Mesenchymal stem cell (in vitro differentiated cells and primary cell): Measurements from ENCODE around the gene RRP1B.

Experiments used
- DNase-seq: peaks from one replicate; pipeline ENCODE4 v3.0.0-alpha.2; 2013
- H2AFZ ChIP-seq: one replicate; pipeline ENCODE4 v1.6.1; 2013; ENCODE audit warnings: low read depth, mild to moderate bottlenecking, control low read depth, inconsistent platforms, low read length, moderate library complexity
- H2AK5ac ChIP-seq: 2 replicates; pipeline ENCODE4 v1.6.1; 2013; ENCODE audit warnings: low read length, moderate library complexity, mild to moderate bottlenecking, inconsistent platforms; ENCODE audit not compliant: severe bottlenecking
- H2BK120ac ChIP-seq: one replicate; pipeline ENCODE4 v1.6.1; 2013; ENCODE audit warnings: low read depth, mild to moderate bottlenecking, inconsistent platforms, low read length, moderate library complexity
- H2BK12ac ChIP-seq, 2 experiments: one replicate each; pipeline ENCODE4 v1.6.1; 2013; ENCODE audit warnings: inconsistent platforms in 2 of 2, low read length in 2 of 2, mild to moderate bottlenecking in 2 of 2, moderate library complexity in 2 of 2, control low read depth in 1 of 2
- H2BK15ac ChIP-seq: one replicate; pipeline ENCODE4 v1.6.1; 2013; ENCODE audit warnings: mild to moderate bottlenecking, low read depth, inconsistent platforms; ENCODE audit not compliant: poor library complexity, severe bottlenecking
- H2BK5ac ChIP-seq: 2 replicates; pipeline ENCODE4 v1.6.1; 2013; ENCODE audit warnings: low read depth, mild to moderate bottlenecking, low read length, control low read depth, inconsistent platforms; ENCODE audit not compliant: poor library complexity, severe bottlenecking
- H3K14ac ChIP-seq, 2 experiments: one replicate each; pipeline ENCODE4 v1.6.1; 2013; ENCODE audit warnings: inconsistent platforms in 2 of 2, low read length in 2 of 2, control low read depth in 1 of 2, mild to moderate bottlenecking in 1 of 2, moderate library complexity in 1 of 2
- H3K18ac ChIP-seq, 2 experiments: one replicate each; pipeline ENCODE4 v1.6.1; 2013; ENCODE audit warnings: inconsistent platforms in 2 of 2, low read length in 2 of 2, control low read depth in 1 of 2, low read depth in 1 of 2, mild to moderate bottlenecking in 1 of 2
- H3K23ac ChIP-seq, 2 experiments: one replicate each; pipeline ENCODE4 v1.6.1; 2013; ENCODE audit warnings: inconsistent platforms in 2 of 2, low read length in 2 of 2, mild to moderate bottlenecking in 2 of 2, moderate library complexity in 2 of 2, control low read depth in 1 of 2
- H3K27ac ChIP-seq: 2 replicates; pipeline ENCODE4 v1.5.1; 2013; ENCODE audit warnings: mild to moderate bottlenecking, moderate library complexity, low read length, control low read depth, inconsistent platforms; ENCODE audit not compliant: poor library complexity, severe bottlenecking
- H3K27me3 ChIP-seq, 2 experiments: 2 replicates each; pipeline versions ENCODE4 v1.6.1 to v1.7.0; 2013; ENCODE audit warnings: low read length in 2 of 2, mild to moderate bottlenecking in 2 of 2, moderate library complexity in 2 of 2, control low read depth in 1 of 2, inconsistent platforms in 1 of 2; ENCODE audit not compliant: control insufficient read depth in 1 of 2, insufficient read depth in 1 of 2
- H3K36me3 ChIP-seq, 2 experiments: 2 replicates each; pipeline versions ENCODE4 v1.6.1 to v1.7.0; 2013; ENCODE audit warnings: low read length in 2 of 2, control low read depth in 1 of 2, inconsistent platforms in 1 of 2, low read depth in 1 of 2, mild to moderate bottlenecking in 1 of 2; ENCODE audit not compliant: insufficient read depth in 2 of 2, control insufficient read depth in 1 of 2
- H3K4ac ChIP-seq, 2 experiments: one replicate each; pipeline ENCODE4 v1.6.1; 2013; ENCODE audit warnings: inconsistent platforms in 2 of 2, low read length in 2 of 2, mild to moderate bottlenecking in 2 of 2, moderate library complexity in 2 of 2, control low read depth in 1 of 2, low read depth in 1 of 2
- H3K4me1 ChIP-seq: 2 replicates; pipeline ENCODE4 v1.6.1; 2013; ENCODE audit warnings: low read depth, low read length, control low read depth; ENCODE audit not compliant: control insufficient read depth, insufficient read depth
- H3K4me2 ChIP-seq: 2 replicates; pipeline ENCODE4 v1.6.1; 2013; ENCODE audit warnings: low read length, mild to moderate bottlenecking, inconsistent platforms; ENCODE audit not compliant: poor library complexity, severe bottlenecking
- H3K4me3 ChIP-seq, 2 experiments: 2 replicates each; pipeline versions ENCODE4 v1.5.1 to v1.7.0; 2013; ENCODE audit warnings: low read length in 2 of 2, mild to moderate bottlenecking in 2 of 2, control low read depth in 1 of 2, low read depth in 1 of 2; ENCODE audit not compliant: insufficient read depth in 1 of 2
- H3K79me1 ChIP-seq: replicated peaks from 2 replicates; pipeline ENCODE4 v1.6.1; 2013; ENCODE audit warnings: mild to moderate bottlenecking, control low read depth, low read length, inconsistent platforms; ENCODE audit not compliant: poor library complexity, severe bottlenecking
- H3K9ac ChIP-seq: 2 replicates; pipeline ENCODE4 v1.7.0; 2013; ENCODE audit warnings: mild to moderate bottlenecking, low read length, moderate library complexity
- H3K9me3 ChIP-seq: 2 replicates; pipeline ENCODE4 v1.7.0; 2013; ENCODE audit warnings: mild to moderate bottlenecking, low read length; ENCODE audit not compliant: control insufficient read depth
- H4K8ac ChIP-seq: one replicate; pipeline ENCODE4 v1.6.1; 2013; ENCODE audit warnings: inconsistent platforms, mild to moderate bottlenecking, low read length, moderate library complexity
- H4K91ac ChIP-seq: one replicate; pipeline ENCODE4 v1.6.1; 2013; ENCODE audit warnings: mild to moderate bottlenecking, low read length, inconsistent platforms
- WGBS: methylation state at CpG from one replicate; pipeline ENCODE4 v1.1.7; 2013; ENCODE audit warnings: mixed read lengths; 5-methylcytosine and 5-hydroxymethylcytosine counted together

Gene RRP1B

DNA sequence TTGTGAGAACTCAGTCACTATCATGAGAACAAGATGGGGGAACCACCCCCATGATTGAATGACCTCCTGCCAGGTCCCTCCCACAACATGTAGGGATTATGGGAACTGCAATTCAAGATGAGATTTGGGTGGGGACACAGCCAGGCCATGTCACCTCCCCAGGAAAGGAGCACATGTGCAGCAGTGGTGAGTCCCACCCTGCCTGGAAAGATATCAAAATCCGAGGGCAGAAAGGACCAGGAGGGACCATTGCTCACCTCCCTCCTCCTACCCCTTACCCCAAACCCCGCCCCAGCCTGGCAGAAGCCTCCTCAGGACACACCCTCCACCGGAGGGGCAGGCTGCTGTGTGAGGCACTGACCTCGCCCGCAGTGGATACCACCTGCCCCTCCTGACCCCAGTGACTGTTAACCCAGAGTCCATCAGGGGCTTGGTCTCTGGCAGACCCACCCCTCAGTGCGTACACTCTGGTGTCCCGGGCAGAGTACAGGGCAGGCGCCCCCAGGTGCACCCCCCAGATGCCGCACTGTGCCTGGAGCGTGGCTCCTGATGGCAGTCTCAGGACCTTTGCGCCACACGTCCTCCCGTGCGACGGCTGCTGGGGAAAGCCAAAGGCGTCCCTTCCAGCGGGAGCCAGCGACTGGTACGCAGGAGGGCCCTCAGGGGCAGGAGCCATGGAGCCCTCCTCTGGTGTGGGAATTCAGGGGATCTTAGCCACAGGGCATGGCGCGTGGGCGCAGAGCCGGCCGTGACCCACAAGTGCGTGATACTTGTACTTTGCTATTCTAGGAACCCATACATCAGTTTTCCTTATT lies 80.5 kb downstream of the RRP1B start:
- no peak overlapping the region for H3K4me2 ChIP-seq
- no peak overlapping the region for H3K4me3 ChIP-seq
- DNase-seq: peak; percentile 58
- H4K8ac ChIP-seq: peak overlapping the region; percentile 13
- H3K36me3 ChIP-seq: peaks cover 29 to 78% of the 10 kb centered on the region in 2 experiments
- H2BK5ac ChIP-seq: no peak overlapping the region
- H2BK15ac ChIP-seq: no peak overlapping the region
- H3K27me3 ChIP-seq: no peaks in the 10 kb centered on the region
- no peak overlapping the region for H3K9ac ChIP-seq
- H2AK5ac ChIP-seq: no peak overlapping the region
- H2BK12ac ChIP-seq: no peak overlapping the region
- H3K4me1 ChIP-seq: peaks cover 39% of the 10 kb centered on the region
- no peak overlapping the region for H3K27ac ChIP-seq
- H3K23ac ChIP-seq: no peak overlapping the region
- 85% methylated on average over 24 of the region's 25 CpGs for WGBS
- no peak overlapping the region for H3K18ac ChIP-seq
- no peak overlapping the region for H2AFZ ChIP-seq
- H2BK120ac ChIP-seq: no peak overlapping the region
- H3K14ac ChIP-seq: no peak overlapping the region
- no peaks in the 10 kb centered on the region for H3K9me3 ChIP-seq
- H4K91ac ChIP-seq: no peak overlapping the region
- H3K4ac ChIP-seq: no peak overlapping the region
- peaks cover 43% of the 10 kb centered on the region for H3K79me1 ChIP-seq

DNA sequence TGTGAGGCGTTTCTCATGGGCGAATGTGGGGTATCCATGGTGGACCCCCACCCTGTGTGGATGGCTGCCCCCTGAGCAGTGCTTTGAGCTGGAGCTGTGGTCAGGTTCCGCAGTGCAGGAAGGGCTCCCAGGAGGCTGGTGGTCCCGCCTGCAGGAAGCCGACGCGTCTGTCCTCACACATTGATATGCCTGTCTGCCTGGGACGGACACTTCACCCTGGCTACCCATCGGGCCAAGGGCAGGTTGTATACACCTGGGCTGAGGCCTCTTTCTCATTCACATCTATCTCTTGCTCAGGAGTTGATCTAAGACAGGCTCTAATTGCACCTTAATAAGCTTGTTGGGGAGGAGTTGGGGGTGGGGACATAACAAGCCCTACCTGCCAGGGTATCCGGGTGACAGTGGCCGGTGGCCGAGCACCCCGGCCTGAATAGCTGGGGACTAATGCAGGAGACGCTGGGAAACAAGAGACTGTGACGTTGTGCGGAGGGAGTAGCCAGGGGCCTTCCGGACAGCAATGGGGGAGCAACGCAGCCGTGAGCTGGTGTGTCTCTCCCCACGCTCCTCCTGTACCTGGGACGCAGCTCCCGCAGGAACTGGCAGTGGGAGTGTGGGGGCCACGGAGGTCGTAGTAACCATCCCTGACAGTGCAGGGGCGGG lies 81.3 kb downstream of the RRP1B start:
- no peak overlapping the region for H3K4me3 ChIP-seq
- WGBS: 36% methylated on average over 14 of the region's 25 CpGs
- peaks cover 37 to 76% of the 10 kb centered on the region in 2 experiments for H3K36me3 ChIP-seq

DNA sequence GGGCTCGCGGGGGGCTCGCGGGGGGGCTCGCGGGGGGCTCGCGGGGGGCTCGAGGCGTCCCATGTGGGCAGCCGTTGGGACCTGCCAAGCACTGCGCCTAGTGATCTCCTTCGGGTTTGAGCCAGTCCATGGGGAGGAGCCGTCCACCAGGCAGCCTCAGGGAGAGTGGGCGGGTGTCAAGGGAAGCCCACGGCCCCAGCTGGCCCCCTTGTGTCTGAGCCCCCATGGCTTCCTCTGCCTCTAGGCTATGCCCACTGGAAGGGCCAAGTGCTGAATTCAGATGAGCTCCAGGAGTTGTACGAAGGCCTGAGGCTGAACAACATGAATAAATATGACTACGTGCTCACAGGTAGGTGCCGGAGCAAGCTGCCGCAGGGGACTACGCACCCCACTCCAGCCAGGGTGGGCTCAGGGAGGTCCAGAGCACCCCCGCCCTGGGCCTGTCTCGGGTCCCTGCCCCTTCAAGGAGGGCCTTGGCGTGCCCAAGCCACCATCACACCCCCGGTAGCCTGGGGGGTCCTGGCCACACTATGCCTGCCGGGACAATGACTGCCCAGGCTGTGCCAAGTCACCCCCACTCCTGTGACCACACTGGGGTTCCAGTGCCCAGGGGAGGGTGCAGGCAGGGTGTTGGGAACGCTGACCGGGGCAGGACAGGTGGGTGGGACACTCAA lies 82.2 kb downstream of the RRP1B start:
- Histone ChIP-seq H3K79me1 (peaks cover 29% of the 10 kb centered on the region), H3K14ac (no peak overlapping the region), H3K9ac (no peak overlapping the region), H3K36me3 (peaks cover 46 to 76% of the 10 kb centered on the region in 2 experiments), H3K9me3 (no peaks in the 10 kb centered on the region), H3K4me3 (no peak overlapping the region), H3K18ac (peak overlapping the region in 1 of 2 experiments; percentile 22), H2BK120ac (no peak overlapping the region), H3K23ac (no peak overlapping the region), H2BK5ac (no peak overlapping the region), H4K91ac (peak overlapping the region; percentile 47), H3K27ac (no peak overlapping the region), H4K8ac (peak overlapping the region; percentile 55), H2AFZ (no peak overlapping the region), H2AK5ac (no peak overlapping the region), H2BK15ac (no peak overlapping the region), H3K27me3 (no peaks in the 10 kb centered on the region), H3K4me2 (no peak overlapping the region), H2BK12ac (no peak overlapping the region), H3K4ac (no peak overlapping the region), H3K4me1 (peaks cover 26% of the 10 kb centered on the region)
- 86% methylated on average over 23 of the region's 28 CpGs for WGBS
- DNase-seq: peak; percentile 10

More for the DNA sequence above, 81.3 kb downstream of the RRP1B start:
- H4K8ac ChIP-seq: peak overlapping the region; percentile 58
- peak; percentile 89 for DNase-seq
- no peaks in the 10 kb centered on the region for H3K27me3 ChIP-seq
- H2BK120ac ChIP-seq: no peak overlapping the region
- H3K18ac ChIP-seq: no peak overlapping the region
- no peak overlapping the region for H2BK15ac ChIP-seq
- H3K27ac ChIP-seq: no peak overlapping the region
- H3K4ac ChIP-seq: no peak overlapping the region
- H3K23ac ChIP-seq: no peak overlapping the region
- peaks cover 38% of the 10 kb centered on the region for H3K79me1 ChIP-seq
- no peak overlapping the region for H3K14ac ChIP-seq
- H3K4me1 ChIP-seq: peaks cover 31% of the 10 kb centered on the region
- no peak overlapping the region for H2AFZ ChIP-seq
- H3K9me3 ChIP-seq: no peaks in the 10 kb centered on the region
- H3K4me2 ChIP-seq: no peak overlapping the region
- H2BK5ac ChIP-seq: no peak overlapping the region
- H2AK5ac ChIP-seq: no peak overlapping the region
- H2BK12ac ChIP-seq: no peak overlapping the region
- no peak overlapping the region for H3K9ac ChIP-seq
- H4K91ac ChIP-seq: no peak overlapping the region

DNA sequence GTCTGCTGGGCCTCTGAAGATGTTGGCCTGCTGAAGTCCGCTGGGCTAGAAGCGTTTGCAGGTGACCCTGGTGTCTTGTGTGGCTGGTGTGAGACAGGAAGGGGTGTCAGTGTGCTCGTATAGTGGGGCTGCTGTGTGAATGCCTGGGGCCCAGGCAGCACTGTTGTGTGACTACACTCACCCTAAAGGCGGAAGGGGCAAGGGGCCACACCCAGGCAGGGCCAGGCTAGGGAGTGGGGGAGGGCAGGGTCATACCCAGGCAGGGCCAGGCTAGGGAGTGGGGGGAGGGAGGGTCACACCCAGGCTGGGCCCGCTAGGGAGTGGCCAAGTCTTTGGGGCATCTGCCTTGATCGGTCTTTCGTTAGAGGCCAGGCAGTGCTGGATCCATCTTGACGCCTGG lies 84.6 kb downstream of the RRP1B start:
- Histone ChIP-seq H3K4me1 (peaks cover 16% of the 10 kb centered on the region), H3K4me3 (no peak overlapping the region), H2BK15ac (no peak overlapping the region), H3K23ac (no peak overlapping the region), H3K27ac (no peak overlapping the region), H3K36me3 (peaks cover 60 to 81% of the 10 kb centered on the region in 2 experiments), H2BK5ac (no peak overlapping the region), H2BK120ac (no peak overlapping the region), H4K8ac (no peak overlapping the region), H3K4me2 (no peak overlapping the region), H3K79me1 (peaks cover 22% of the 10 kb centered on the region), H3K9ac (no peak overlapping the region), H3K18ac (no peak overlapping the region), H3K14ac (no peak overlapping the region), H3K9me3 (no peaks in the 10 kb centered on the region), H2AK5ac (no peak overlapping the region), H3K27me3 (no peaks in the 10 kb centered on the region), H4K91ac (peak overlapping the region; percentile 52), H2AFZ (no peak overlapping the region), H2BK12ac (no peak overlapping the region), H3K4ac (no peak overlapping the region)
- WGBS: 95% methylated on average over 8 of the region's 8 CpGs
- DNase-seq: no peak
